ENCODE data around the gene TRMT1.
A peak's percentile ranks its signal among the peaks of the same experiment; 100 is the strongest.
"Not testable (repeated sequence)": the region's sequence is repeated elsewhere in the genome, so short reads cannot be mapped to it uniquely, and the experiment has no call there.

Gene TRMT1

DNA sequence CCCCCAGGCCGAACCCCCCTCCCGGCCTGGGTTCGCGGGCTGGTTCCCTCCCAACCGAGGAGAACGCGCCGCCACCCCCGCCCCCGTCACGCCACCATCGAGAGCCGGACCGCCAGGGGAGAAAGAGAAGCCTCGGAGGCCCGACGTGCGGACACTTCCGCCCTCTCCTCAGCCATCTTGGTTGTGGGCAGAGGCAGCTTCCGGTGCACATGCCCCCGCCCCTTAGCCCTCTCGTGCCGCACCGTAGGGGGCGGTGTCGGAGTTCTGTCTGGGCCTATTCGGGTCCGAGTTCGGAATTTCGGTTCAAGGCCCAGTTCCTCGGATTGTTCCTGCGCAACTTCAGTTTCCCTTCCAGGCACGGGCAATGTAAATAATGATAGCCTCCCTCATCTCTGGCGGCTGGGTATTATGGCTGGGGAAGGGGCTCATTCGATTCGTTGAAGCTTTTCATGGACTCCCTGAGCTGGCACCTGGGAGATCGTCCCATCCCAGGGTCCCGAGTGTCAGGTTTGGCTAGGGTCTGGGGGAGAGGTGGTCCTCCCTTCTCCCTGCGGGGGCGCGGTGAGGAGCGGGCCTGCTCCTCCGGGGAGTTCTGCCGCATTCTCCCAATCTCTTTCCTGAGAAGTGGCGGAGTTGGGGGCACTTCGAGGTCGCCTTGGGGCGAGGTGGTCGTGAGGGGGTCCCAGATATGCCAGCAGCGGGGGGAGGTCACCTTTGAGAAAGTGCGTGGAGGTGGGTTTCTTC lies 33.8 kb upstream of the TRMT1 start, which contains the start of the genes IER2 and STX10:
IER2 (plus strand) TSS at position 225 of the 744 bp plus-strand sequence. CDS start 2,776 bp downstream, outside the sequence.
STX10 (minus strand) TSS at position 189 of the 744 bp plus-strand sequence. CDS start 202 bp downstream, outside the sequence.
- DNase-seq (ENCODE audit: low read depth), result peak; percentile 87

- DNase-seq (ENCODE audit: low read depth), result no peak
Measured at GRCh38 chr19:13149628-13150186, 33.2 kb upstream of the TRMT1 start.

- DNase-seq (ENCODE audit: low read depth), result not testable (repeated sequence)
Measured at GRCh38 chr19:13149173-13149627, 32.7 kb upstream of the TRMT1 start.

- no peak for DNase-seq (ENCODE audit: low read depth)
Measured at GRCh38 chr19:13146763-13147563, 30.4 kb upstream of the TRMT1 start.

GRCh38 chr19:13139633-13140311 lies 23.2 kb upstream of the TRMT1 start:
- DNase-seq (ENCODE audit: low read depth), result no peak

GRCh38 chr19:13138916-13139198 lies 22.3 kb upstream of the TRMT1 start:
- DNase-seq (ENCODE audit: low read depth), result no peak

- DNase-seq (ENCODE audit: low read depth), result no peak
Measured at GRCh38 chr19:13138171-13138915, 21.8 kb upstream of the TRMT1 start.

GRCh38 chr19:13137290-13137794 lies 20.8 kb upstream of the TRMT1 start:
- DNase-seq (ENCODE audit: low read depth), result no peak

DNA sequence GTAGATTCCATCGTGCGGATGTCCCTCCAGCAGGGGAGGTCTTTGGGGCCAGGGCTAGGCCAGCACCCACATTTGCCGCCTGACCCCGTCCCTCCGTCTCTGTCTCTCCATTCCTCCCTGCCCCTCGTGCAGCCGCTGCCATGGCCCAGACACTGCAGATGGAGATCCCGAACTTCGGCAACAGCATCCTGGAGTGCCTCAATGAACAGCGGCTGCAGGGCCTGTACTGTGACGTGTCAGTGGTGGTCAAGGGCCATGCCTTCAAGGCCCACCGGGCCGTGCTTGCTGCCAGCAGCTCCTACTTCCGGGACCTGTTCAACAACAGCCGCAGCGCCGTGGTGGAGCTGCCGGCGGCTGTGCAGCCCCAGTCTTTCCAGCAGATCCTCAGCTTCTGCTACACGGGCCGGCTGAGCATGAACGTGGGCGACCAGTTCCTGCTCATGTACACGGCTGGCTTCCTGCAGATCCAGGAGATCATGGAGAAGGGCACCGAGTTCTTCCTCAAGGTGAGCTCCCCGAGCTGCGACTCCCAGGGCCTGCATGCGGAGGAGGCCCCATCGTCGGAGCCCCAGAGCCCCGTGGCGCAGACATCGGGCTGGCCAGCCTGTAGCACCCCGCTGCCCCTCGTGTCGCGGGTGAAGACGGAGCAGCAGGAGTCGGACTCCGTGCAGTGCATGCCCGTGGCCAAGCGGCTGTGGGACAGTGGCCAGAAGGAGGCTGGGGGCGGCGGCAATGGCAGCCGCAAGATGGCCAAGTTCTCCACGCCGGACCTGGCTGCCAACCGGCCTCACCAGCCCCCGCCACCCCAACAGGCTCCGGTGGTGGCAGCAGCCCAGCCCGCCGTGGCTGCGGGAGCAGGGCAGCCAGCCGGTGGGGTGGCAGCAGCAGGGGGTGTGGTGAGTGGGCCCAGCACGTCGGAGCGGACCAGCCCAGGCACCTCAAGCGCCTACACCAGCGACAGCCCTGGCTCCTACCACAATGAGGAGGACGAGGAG lies 18.8 kb upstream of the TRMT1 start:
- DNase-seq (ENCODE audit: low read depth), result no peak

- no peak for DNase-seq (ENCODE audit: low read depth)
Measured at GRCh38 chr19:13134626-13135025, 18.1 kb upstream of the TRMT1 start.

DNA sequence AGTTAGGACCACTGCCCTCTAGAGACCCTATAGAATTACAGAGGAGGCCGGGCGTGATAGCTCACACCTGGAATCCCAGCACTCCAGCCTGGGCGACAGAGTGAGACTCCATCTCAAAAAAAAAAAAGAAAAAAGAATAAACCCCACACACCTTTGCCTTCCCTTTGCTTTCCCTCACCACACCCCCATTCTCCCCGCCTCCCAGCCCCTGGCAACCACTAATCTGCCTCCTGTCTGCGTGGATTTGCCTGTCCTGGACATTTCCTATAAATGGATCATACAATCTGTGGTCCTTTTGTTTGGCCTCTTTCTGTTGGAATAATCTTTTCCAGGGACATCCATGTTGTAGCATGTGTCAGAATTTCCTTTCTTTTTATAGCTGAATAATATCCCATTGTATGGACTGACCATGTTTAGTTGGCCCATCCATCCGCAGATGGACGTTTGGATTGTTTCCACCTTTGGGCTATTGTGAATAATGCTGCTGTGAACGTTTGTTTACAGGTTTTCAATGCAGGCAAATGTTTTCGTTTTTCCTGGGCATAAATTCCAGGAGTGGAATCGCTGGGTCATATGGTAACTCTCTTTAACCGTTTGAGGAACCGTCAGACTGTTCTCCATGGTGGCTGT lies 16.8 kb upstream of the TRMT1 start:
- DNase-seq (ENCODE audit: low read depth), result no peak

DNA sequence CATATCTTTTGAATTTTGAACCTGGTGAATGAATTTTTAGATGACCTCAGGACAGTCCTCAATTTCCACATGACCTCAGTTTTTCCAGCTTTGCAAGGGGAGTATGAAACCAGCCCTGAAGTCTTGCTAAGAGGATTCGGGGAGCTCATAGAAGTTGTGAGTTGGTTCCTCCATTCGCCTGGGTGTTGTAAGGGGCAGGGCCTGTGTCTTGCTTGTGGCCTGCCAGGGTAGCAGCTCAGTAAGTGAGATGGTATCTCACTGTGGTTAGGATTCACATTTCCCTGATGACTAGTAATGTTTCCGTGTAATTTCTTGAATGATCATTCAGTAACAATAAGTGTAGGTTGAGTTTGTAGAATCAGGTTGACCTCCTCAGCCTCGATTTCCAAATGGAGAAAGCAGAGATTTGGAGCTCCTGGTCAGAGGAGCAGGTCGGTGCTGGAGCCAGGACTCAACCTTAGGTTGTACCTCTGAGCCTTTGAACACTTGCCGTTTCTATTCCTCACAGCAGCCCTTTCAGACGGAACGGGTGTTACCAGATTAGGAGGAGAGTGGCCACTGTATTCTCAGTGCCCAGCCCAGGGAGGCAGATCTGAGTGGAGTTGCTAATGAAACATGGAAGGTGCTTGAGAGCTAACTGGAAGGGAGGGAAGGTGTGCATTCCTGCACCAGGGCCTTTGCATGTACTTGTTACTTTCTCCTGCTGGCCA lies 16.1 kb upstream of the TRMT1 start:
- DNase-seq (ENCODE audit: low read depth), result peak; percentile 75

DNA sequence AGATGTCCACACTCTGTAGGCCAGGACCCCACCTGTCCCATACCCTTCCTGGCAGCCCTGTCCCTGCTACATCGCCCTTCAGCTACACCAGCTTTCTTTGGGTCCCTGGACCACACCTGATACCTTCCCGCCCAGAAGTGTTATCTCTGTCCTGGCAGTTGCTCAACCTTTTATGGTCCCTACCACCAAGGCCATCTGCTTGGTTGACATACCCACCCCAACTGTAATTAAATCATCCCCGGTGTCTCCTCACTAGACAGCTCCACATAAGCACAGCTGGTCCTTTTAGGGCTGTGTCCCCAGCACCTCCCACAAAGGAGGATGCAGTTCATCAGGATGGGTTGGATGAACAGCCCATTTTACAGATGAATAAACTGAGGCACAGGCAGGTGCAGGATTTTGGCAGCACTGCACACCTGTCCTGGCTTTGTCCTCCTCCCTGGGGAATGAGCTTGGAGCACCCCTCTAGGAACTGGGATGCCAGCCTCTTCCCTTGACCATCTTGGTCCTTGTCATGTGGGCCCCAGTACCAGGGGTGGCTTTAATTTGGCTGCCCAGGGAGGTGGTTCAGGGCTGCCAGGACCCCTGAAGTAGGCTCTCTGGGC lies 14.4 kb upstream of the TRMT1 start:
- DNase-seq (ENCODE audit: low read depth), result no peak

- DNase-seq (ENCODE audit: low read depth), result no peak
Measured at GRCh38 chr19:13129384-13129783, 12.8 kb upstream of the TRMT1 start.

DNA sequence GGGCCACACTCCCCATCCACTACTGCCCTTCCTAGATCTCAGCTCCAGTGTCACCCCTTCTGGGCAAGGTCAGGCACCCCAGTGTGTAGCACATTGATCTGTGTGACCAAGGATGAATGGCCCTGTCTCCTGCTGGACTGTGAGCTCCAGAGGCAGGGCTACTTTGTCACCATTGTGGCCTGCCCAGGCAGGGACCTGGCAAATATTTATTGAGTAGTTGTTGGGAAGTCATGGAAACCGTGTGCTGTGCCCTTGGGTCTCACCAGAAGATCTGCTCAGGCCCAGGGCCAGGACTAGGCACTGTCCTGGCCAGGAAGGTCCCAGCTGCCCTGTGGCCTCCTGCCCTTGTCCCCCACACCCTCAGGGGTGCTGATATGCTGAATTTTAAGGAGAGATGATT lies 12.0 kb upstream of the TRMT1 start:
- no peak for DNase-seq (ENCODE audit: low read depth)

DNA sequence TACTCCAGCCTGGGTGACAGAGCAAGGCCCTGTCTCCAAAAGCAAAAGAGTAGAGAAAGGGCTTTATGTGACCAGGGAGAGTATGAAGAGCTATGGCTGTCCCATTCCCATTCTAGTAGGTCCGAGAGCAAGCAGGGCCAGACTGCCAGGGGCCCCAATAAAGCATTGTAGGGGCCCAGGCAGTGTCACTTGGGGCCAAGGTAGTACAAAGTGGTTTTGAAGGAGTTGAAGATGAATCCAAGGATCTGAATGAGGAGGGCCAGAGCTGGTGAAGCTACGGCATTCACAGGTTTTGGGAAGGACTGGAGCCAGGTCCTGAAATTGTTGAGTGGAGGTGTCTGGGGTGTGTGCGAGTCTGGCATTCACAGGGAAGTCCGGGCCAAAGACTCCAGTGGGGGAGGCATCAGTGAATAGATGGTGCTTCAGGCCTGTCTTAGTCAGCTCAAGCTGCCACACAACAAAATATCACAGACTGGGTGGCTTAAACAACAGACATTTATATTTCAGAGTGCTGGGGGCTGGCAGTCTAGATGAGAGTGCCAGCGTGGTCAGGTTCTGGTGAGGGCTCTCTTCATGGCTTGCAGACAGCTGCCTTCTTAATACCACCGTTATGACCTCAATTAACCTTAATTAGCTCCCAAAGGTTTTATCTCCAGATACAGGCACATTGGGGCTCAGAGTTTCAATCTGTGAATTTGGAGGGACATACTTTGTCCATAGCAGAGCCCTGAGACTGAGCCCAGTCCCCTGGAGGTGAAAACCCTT lies 11.5 kb upstream of the TRMT1 start:
- no peak for DNase-seq (ENCODE audit: low read depth)

DNA sequence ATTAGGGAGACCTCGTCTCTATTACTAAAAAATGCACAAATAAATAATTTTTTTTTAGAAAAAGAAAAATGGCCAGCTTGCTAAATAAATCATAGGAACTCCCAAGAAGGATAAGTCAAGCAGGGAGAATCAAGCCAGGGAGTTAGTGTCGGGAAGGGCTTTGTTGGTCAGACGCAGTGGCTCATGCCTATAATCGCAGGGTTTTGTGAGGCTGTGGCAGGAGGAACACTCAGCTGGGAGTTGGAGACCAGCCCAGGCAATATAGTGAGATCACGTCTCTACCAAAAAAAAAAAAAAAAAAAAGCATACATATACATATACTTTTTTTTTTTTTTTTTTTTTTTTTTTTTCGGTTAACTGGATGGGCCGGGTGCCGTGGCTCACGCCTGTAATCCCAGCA lies 10.5 kb upstream of the TRMT1 start:
- no peak for DNase-seq (ENCODE audit: low read depth)

Measured in HS-5 (cell line).